Heart left ventricle (tissue), 13 donors: Measurements from ENCODE around the gene ZEB1.

Experiments used
- POLR2A ChIP-seq, 2 donors: fragments of 450-650 bp; IDR thresholded peaks; one replicate each; pipeline ENCODE4 v1.6.1; 2017; ENCODE audit warnings: antibody characterized with exemption in 2 of 2, mild to moderate bottlenecking in 2 of 2, moderate library complexity in 2 of 2
- TF ChIP-seq, protein P1 (sequence below), 12 donors: fragments of 200-600 bp; sonication (generic) in 4 of 12; IDR thresholded peaks; one replicate each; pipeline versions ENCODE4 v1.5.0 to v1.8.0; 2018 to 2022; ENCODE audit warnings: antibody characterized with exemption in 12 of 12, mild to moderate bottlenecking in 5 of 12
- donor health status: ischemic (EF 13 %, LVEDD 7.1; RV severe dilation, severe dysfunction).
- donor health status: DM: no; HTN: yes; CAD: no.
- donor health status: DM: no; HTN: no; CAD: no.
- donor health status: ischemic (EF 25% LVEDD 6.9; RV normal size, moderate dysfunction).
- donor health status: ischemic (EF 25% LVEDD 5.7; RV mildly dilated, moderate dysfunction).
- donor health status: ischemic (EF 35%, LVEDD 5.7; RV mildly dilated, moderate dysfunction).
- donor health status: nonischemic (EF 11% LVEDD 7.7; RV severe dilation, severe dysfunction).
- donor health status: DM: yes; HTN: yes; CAD: no.
- donor health status: PGD.
- donor health status: ischemic (EF 29% LVEDD 5.4; RV normal size, mild dysfunction).
- donor health status: nonischemic (EF 23%, LVEDD 6.1; RV moderate dilation, normal function).

DNA sequence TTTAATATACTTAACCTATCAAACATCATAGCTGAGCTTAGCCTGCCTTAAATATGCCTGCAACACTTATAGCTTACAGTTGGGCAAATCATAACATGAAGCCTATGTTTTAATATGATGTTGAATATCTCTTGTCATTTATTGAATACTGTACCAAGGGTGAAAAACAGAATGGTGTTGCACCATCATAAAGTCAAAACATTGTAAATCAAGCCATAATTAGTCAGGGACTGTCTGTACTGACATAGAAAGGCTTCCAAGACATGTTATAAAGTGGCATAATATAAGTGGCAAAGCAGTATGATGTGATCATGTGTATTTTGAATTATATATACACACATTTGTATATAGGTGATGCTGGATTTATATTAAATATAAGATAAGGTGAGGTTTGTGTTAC is 140.0 kb downstream of the ZEB1 start:
- TF ChIP-seq, protein P1, sequence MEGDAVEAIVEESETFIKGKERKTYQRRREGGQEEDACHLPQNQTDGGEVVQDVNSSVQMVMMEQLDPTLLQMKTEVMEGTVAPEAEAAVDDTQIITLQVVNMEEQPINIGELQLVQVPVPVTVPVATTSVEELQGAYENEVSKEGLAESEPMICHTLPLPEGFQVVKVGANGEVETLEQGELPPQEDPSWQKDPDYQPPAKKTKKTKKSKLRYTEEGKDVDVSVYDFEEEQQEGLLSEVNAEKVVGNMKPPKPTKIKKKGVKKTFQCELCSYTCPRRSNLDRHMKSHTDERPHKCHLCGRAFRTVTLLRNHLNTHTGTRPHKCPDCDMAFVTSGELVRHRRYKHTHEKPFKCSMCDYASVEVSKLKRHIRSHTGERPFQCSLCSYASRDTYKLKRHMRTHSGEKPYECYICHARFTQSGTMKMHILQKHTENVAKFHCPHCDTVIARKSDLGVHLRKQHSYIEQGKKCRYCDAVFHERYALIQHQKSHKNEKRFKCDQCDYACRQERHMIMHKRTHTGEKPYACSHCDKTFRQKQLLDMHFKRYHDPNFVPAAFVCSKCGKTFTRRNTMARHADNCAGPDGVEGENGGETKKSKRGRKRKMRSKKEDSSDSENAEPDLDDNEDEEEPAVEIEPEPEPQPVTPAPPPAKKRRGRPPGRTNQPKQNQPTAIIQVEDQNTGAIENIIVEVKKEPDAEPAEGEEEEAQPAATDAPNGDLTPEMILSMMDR (IDR thresholded peaks at IDR 0.05) = no peak
- no peak for TF ChIP-seq POLR2A (IDR thresholded peaks at IDR 0.05)
